ENCODE results near the gene ASCL3. TPM values are rescaled to one million over a fixed set of nuclear protein-coding genes. Genes with fewer than 3 reads are reported as not detected.
"Not testable (repeated sequence)": the region's sequence is repeated elsewhere in the genome, so short reads cannot be mapped to it uniquely, and the experiment has no call there.

The ASCL3 gene
- polyA plus RNA-seq, 4 donors = 0.24 to 0.29 TPM; not detected in 2

GRCh38 chr11:8956860-8957259, 14.0 kb upstream of the ASCL3 start:
- no peak for DNase-seq (ENCODE audit: low read depth in 4 of 4, low spot score in 3 of 4)

- no peak for DNase-seq (ENCODE audit: low read depth in 4 of 4, low spot score in 3 of 4)
These were observed 6.1 kb upstream of the ASCL3 start for GRCh38 chr11:8948886-8949285.

GRCh38 chr11:8947230-8947943, 4.6 kb upstream of the ASCL3 start:
- no peak for DNase-seq (ENCODE audit: low read depth in 4 of 4, low spot score in 3 of 4)

- no peak for DNase-seq (ENCODE audit: low read depth in 4 of 4, low spot score in 3 of 4)
These were observed 1.3 kb downstream of the ASCL3 start for GRCh38 chr11:8941341-8942103.

GRCh38 chr11:8937659-8938058, 5.2 kb downstream of the ASCL3 start:
- no peak for DNase-seq (ENCODE audit: low read depth in 4 of 4, low spot score in 3 of 4)

- no peak for DNase-seq (ENCODE audit: low read depth in 4 of 4, low spot score in 3 of 4)
These were observed 5.7 kb downstream of the ASCL3 start for GRCh38 chr11:8937159-8937558.

GRCh38 chr11:8935789-8936188, 7.0 kb downstream of the ASCL3 start:
- DNase-seq (ENCODE audit: low read depth in 4 of 4, low spot score in 3 of 4) = not testable (repeated sequence)

- DNase-seq (ENCODE audit: low read depth in 4 of 4, low spot score in 3 of 4) = no peak
These were observed 7.9 kb downstream of the ASCL3 start for GRCh38 chr11:8934742-8935488.

GRCh38 chr11:8933931-8934330, 8.9 kb downstream of the ASCL3 start:
- no peak for DNase-seq (ENCODE audit: low read depth in 4 of 4, low spot score in 3 of 4)

- DNase-seq (ENCODE audit: low read depth in 4 of 4, low spot score in 3 of 4) = no peak
These were observed 10.1 kb downstream of the ASCL3 start, which contains the start of gene C11orf16 for GRCh38 chr11:8932564-8933180. C11orf16 (minus strand) TSS chr11:8932947; CDS start chr11:8932308, 639 bp downstream.

- DNase-seq (ENCODE audit: low read depth in 4 of 4, low spot score in 3 of 4) = no peak
These were observed 12.2 kb downstream of the ASCL3 start for GRCh38 chr11:8930456-8931175.

GRCh38 chr11:8928981-8929615, 13.7 kb downstream of the ASCL3 start:
- no peak for DNase-seq (ENCODE audit: low read depth in 4 of 4, low spot score in 3 of 4)

GRCh38 chr11:8928205-8928604, 14.6 kb downstream of the ASCL3 start:
- no peak for DNase-seq (ENCODE audit: low read depth in 4 of 4, low spot score in 3 of 4)

GRCh38 chr11:8927233-8927632, 15.6 kb downstream of the ASCL3 start:
- no peak for DNase-seq (ENCODE audit: low read depth in 4 of 4, low spot score in 3 of 4)

GRCh38 chr11:8926236-8926635, 16.6 kb downstream of the ASCL3 start:
- DNase-seq (ENCODE audit: low read depth in 4 of 4, low spot score in 3 of 4) = no peak

GRCh38 chr11:8925711-8926110, 17.1 kb downstream of the ASCL3 start:
- no peak for DNase-seq (ENCODE audit: low read depth in 4 of 4, low spot score in 3 of 4)

GRCh38 chr11:8922691-8923090, 20.1 kb downstream of the ASCL3 start:
- no peak for DNase-seq (ENCODE audit: low read depth in 4 of 4, low spot score in 3 of 4)

- DNase-seq (ENCODE audit: low read depth in 4 of 4, low spot score in 3 of 4) = no peak
These were observed 25.5 kb downstream of the ASCL3 start for GRCh38 chr11:8917157-8917825.

GRCh38 chr11:8914661-8915018, 28.2 kb downstream of the ASCL3 start:
- DNase-seq (ENCODE audit: low read depth in 4 of 4, low spot score in 3 of 4) = no peak

Data from left renal pelvis (tissue), 4 donors.